Adrenal gland (tissue), 5 donors: ENCODE measurements around the gene C19orf73.

Source experiments
- CTCF ChIP-seq, 6 experiments: fragments of 450-650 bp in 4 of 6; fragments of 200-600 bp in 2 of 6; sonication (generic) in 1 of 6; IDR thresholded peaks; 1 replicate in 5 of 6; 2 replicates in 1 of 6; pipeline versions ENCODE4 v1.5.1 to v1.8.0; 2016 to 2021; ENCODE audit warnings: antibody characterized with exemption in 6 of 6, mild to moderate bottlenecking in 2 of 6, moderate library complexity in 1 of 6
- POLR2A ChIP-seq, 2 donors: fragments of 450-650 bp; IDR thresholded peaks; one replicate each; pipeline ENCODE4 v1.6.1; 2017; ENCODE audit warnings: antibody characterized with exemption in 2 of 2, mild to moderate bottlenecking in 2 of 2, moderate library complexity in 1 of 2
- donor health status: DM: no; HTN: no; CAD: no.

DNA sequence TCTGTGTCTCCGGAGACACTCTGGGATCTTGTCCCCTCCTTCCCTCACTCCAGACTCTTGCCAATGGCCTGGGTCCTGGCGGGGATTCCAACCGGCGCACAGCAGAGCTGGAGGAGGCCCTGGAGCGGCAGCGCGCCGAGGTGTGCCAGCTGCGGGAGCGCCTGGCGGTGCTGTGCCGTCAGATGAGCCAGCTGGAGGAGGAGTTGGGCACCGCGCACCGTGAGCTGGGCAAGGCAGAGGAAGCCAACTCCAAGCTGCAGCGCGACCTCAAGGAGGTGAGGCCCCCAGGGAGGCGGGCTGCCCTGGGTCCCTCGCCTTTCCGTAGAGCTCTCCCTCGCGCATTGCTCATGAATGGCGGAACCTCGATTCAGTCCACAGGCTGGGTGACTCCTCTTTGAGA lies 11.4 kb upstream of the C19orf73 start:
- no peak for TF ChIP-seq CTCF (IDR thresholded peaks at IDR 0.05)
- no peak for TF ChIP-seq POLR2A (IDR thresholded peaks at IDR 0.05)
